SK-N-MC (cell line): ENCODE data around the gene FAM3B.

Source experiments
- DNase-seq: peaks from one replicate; pipeline ENCODE4 v3.0.0-alpha.2; 2011; ENCODE audit warnings: low read depth, low spot score
- H3K27ac ChIP-seq: fragments of 200-600 bp; sonication (generic); 2 replicates; pipeline ENCODE4 v1.5.1; 2016; ENCODE audit warnings: mixed run types
- H3K36me3 ChIP-seq: fragments of 200-600 bp; sonication (generic); 2 replicates; pipeline ENCODE4 v1.6.1; 2017; ENCODE audit warnings: antibody characterized with exemption, low read length, mixed read lengths; ENCODE audit not compliant: insufficient read depth
- H3K4me3 ChIP-seq: fragments of 200-600 bp; sonication (generic); 2 replicates; pipeline ENCODE4 v1.5.1; 2016
- H3K9ac ChIP-seq: fragments of 200-600 bp; sonication (generic); 2 replicates; pipeline ENCODE4 v1.8.0; 2017; ENCODE audit warnings: mixed run types, mixed read lengths; ENCODE audit not compliant: insufficient read length
- H3K9me3 ChIP-seq: fragments of 200-600 bp; sonication (generic); 2 replicates; pipeline ENCODE4 v1.6.1; 2017; ENCODE audit warnings: low read depth, mild to moderate bottlenecking, antibody characterized with exemption, low read length, moderate library complexity, mixed read lengths
- EZH2 ChIP-seq: fragments of 200-600 bp; sonication (generic); IDR thresholded peaks from one replicate; pipeline ENCODE4 v1.6.1; 2017; ENCODE audit warnings: antibody characterized with exemption
- FOXP2 ChIP-seq: optimal IDR thresholded peaks from 2 replicates; pipeline ENCODE3; 2011; ENCODE audit warnings: mild to moderate bottlenecking, moderate library complexity; ENCODE audit not compliant: insufficient read depth; ENCODE audit errors: extremely low read length, control extremely low read depth
- POLR2AphosphoS5 ChIP-seq: IDR thresholded peaks from 2 replicates; pipeline ENCODE4 v1.6.1; 2012; ENCODE audit warnings: mild to moderate bottlenecking, low read depth, low read length, borderline replicate concordance

FAM3B gene

DNA sequence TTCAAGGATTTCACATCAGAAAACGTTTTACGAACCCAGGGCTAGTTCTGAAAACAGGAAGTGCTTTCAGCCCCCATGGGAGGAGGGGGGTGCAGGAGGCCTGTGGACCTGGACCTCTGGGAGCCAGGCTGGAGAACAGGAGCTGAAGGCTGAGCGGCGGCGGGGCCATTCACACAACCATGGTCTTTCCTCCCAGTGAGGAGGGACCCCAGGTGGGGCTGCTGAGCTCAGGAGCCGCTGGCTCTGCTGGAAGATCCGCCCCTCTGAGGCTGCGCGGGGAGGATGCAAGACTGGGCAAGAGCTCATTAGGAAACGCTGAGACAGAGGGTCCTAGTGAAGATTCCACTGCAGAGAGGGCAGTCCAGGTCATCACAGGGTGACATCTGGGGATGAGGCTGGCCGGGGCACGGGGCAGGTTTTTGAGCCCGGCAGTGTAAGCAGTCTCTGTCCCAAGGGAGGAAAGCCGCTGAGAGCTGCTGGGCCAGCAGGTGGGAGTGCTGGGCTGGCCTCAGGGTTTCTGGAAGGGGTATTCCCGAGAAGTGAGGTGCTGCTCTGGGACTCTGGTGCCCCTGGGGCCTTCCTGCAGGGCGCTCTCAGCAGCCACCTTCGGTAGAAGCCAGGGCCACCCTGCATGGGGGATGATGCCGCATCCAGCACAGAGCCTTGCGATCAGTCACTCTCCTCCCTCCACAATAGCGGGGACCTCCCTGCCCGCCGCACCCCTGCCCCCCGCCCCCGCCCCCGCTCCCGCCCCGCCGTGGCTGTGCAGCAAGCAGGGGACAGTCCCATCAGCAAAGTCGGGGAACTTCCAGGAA, 52.7 kb downstream of the FAM3B start:
- no peak overlapping the region for H3K9ac ChIP-seq

DNA sequence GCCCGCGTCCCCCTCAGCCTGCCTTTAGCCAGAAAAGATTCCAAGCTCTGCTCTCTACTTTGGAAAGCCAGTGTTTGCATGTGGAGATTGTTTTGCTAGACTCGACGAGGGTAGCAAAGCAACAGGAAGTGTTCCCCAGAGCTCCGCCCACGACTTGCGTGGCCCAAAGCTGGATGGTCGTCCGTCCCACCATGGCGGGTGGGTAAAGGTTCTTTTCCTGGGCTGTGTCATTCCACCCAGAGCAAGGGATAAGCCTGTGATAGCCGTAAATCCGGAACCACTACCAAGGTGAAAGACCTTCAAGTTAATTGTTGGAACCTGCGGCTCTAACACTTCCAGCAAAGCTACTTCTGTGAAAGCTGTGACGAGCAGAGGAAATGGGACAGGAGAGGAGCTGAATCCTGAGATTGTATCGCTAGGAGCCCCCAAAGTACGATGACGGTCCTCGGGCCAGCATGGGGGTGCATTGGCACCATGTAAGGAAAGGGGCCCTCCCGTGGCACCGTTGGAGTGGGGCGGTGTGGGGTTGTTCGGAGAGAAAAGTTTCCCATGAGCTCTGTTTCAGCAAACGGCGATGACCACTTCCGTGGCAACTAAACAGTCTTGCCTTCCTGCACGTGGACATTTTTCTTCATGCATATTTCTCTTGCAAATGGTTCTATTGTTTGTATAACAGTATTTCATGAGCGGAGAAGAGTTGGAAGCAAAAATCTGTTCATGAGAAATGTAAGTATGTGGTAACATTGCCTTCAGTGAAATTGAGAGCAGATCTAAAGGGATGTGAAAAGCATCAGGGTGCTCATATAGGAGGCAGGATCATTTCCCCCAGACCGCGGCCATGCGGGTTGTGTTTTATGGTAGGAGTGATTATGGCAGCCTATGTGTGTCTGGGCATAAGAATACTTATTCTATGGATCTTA, 53.6 kb downstream of the FAM3B start:
- DNase-seq = no peak
- Histone ChIP-seq H3K27ac (no peak overlapping the region), H3K36me3 (no peaks in the 10 kb centered on the region), H3K9ac (no peak overlapping the region), H3K9me3 (no peaks in the 10 kb centered on the region), H3K4me3 (no peak overlapping the region)
- TF ChIP-seq FOXP2 (no peak), POLR2AphosphoS5 (no peak), EZH2 (no peak)

More for the DNA sequence above, 52.7 kb downstream of the FAM3B start:
- Histone ChIP-seq H3K4me3 (no peak overlapping the region), H3K9me3 (no peaks in the 10 kb centered on the region), H3K27ac (no peak overlapping the region), H3K36me3 (no peaks in the 10 kb centered on the region)
- no peak for TF ChIP-seq POLR2AphosphoS5
- no peak for TF ChIP-seq EZH2
- TF ChIP-seq FOXP2 = no peak
- DNase-seq = no peak

DNA sequence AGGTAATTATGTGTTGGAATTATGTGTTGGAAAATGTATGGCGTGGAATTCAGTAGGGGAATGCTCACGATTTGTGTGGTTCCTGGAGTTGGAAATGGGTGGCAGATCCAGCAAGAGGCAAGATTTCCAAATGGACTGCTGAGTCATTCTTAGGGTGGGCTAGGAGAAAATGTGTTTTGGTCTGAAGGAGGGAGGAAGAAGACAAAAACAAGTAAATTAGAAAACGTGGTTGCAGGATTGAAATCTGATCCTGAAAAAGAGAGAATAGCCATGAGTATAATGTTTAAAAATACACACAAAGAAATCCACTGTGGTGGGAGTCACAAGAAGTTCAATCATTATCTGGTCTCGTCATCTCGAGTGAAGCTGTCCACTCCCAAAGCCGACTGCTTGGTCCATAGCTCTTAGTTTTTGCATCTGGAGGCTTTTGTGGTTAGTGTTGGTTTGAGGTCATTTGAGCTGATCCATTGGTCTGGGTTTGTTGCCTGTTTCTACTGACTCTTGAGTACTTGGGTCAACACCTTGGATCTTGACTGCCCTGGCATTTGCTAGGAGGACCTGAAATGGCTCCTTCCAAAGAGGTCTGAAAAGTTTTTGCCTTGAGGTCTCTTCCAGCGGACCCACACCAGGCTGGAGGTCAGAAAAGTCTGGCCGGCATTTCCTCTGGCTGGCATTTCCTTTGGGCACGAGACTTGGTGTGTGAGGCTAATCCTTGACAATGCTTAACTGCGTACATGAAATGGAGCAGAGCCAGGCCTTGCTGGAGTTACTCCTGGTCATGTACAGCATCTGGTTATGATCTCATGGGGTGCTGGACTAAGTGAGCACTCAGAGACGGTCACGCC, 54.5 kb downstream of the FAM3B start:
- Histone ChIP-seq H3K36me3 (no peaks in the 10 kb centered on the region), H3K9ac (no peak overlapping the region), H3K9me3 (no peaks in the 10 kb centered on the region), H3K4me3 (no peak overlapping the region), H3K27ac (no peak overlapping the region)
- TF ChIP-seq POLR2AphosphoS5 (no peak), FOXP2 (no peak), EZH2 (no peak)
- DNase-seq = no peak

DNA sequence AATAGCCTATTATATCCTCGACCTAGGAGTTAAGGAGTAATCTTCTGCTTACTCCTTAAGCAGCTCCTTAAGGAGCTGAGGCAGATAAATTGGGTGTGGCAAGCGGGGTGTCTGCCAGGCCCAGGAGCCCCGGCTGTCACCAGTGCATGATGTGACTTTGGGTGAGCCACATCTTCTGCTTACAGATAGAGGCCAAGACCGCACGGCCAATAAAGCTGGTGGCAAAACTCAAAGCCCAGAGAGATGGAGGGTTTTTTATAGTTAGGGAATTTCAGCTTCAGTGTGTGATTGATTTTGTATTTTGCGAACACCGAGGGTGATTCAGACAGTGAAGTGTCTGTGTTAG, 55.1 kb downstream of the FAM3B start:
- Histone ChIP-seq H3K4me3 (no peak overlapping the region), H3K9ac (no peak overlapping the region), H3K27ac (no peak overlapping the region), H3K36me3 (no peaks in the 10 kb centered on the region), H3K9me3 (no peaks in the 10 kb centered on the region)
- no peak for TF ChIP-seq FOXP2
- no peak for DNase-seq

DNA sequence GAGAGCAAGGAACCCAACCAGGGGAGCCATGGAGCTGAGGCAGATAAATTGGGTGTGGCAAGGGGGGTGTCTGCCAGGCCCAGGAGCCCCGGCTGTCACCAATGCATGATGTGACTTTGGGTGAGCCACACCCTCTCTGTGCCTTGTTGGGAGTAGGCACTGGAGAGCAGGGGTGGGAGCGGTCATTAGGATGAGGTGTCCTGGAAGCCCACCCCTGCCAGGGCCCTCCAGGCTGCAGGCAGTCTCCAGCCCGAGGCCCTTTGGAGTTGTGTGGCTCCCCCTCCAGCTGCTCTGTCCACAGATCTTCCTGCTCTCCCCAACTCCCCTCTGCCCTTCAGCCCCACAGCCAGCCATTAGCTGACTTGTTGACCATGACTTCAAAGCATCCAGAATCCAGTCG, 56.7 kb downstream of the FAM3B start:
- no peak for DNase-seq
- TF ChIP-seq FOXP2 = no peak
- no peak for TF ChIP-seq POLR2AphosphoS5
- TF ChIP-seq EZH2 = no peak
- H3K4me3 ChIP-seq = no peak overlapping the region
- no peak overlapping the region for H3K27ac ChIP-seq
- no peaks in the 10 kb centered on the region for H3K9me3 ChIP-seq
- H3K9ac ChIP-seq = no peak overlapping the region
- no peaks in the 10 kb centered on the region for H3K36me3 ChIP-seq

DNA sequence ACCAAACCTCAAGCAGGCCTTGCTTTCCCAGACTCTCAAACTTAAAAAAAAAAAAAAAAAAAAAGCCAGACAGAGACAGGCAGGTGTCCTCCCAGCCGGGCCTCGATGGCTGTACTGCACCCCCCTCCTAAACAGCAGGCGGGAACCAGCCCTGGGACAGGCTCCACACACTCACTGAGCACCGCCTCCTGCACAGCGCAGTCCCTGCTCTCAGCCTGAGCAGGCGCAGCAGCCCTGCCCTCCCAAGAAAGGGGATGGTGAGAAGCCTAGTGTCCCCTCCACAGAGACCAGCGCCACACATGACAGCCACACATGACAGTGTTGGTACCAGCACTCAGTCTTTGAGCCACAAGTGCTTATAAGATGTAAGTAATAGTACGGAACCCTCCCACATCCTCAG, 57.2 kb downstream of the FAM3B start:
- no peak overlapping the region for H3K4me3 ChIP-seq
- no peak for DNase-seq

DNA sequence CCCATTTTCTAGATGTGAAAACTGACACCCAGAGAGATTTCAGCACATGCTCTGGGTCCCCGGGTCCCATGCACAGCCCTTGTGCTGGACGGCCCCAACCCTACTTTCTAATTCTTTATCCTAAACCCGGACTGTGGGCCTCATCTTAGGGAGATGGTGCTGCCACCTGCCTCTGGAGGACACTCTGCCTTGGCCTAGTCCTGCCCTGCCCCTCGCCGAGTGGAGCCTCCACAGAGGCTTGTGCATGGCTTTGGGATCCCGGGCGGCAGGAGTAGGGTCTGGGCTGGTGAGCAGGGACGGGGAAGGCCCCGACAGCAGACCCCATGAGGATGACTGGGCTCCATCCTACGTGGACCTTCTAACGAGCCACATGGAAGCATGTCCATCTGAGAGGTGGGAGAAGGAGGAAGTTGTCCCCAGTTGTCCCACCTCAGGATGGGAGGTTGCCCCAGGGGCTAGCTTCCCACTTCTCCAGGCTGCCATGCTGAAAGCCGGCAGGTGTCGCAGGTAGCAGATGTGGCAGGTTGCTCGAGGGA, 57.6 kb downstream of the FAM3B start:
- no peak for DNase-seq
- H3K27ac ChIP-seq = no peak overlapping the region
- no peak overlapping the region for H3K9ac ChIP-seq

More for the DNA sequence above, 57.2 kb downstream of the FAM3B start:
- no peak overlapping the region for H3K9ac ChIP-seq
- no peaks in the 10 kb centered on the region for H3K36me3 ChIP-seq
- no peak for TF ChIP-seq EZH2
- TF ChIP-seq FOXP2 = no peak
- no peak for TF ChIP-seq POLR2AphosphoS5
- no peak overlapping the region for H3K27ac ChIP-seq
- no peaks in the 10 kb centered on the region for H3K9me3 ChIP-seq

DNA sequence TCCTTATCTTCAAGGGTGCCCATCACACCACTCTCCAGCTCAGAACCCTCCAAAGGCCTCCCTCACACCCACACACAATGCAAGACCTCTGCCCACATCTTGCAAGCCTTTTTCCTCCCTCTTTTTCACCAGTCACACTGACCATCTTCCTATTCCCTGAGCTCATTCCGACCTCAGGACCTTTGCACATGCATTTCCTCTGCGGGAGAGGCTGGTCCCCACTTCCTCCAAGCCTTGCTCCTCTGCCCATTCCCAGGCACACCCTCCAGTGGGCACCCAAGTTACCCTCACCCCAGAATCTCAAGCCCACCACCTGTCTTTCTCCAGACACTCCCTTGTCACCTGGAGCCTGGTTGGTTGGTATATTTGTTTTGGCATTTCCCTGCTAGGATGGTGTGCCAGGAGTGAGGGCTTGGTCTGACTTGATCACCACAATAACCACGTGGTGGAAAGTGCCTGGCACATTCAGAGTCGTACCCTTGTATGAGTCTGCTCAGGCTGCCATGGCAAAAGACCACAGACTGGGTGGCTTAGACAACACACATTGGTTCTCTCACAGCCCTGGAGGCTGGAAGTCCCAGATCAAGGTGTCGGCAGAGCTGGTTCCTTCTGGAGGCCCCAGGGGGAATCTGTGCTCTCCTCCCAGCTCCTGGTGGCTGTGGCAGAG, 58.4 kb downstream of the FAM3B start:
- Histone ChIP-seq H3K9ac (no peak overlapping the region), H3K9me3 (no peaks in the 10 kb centered on the region), H3K27ac (no peak overlapping the region), H3K36me3 (no peaks in the 10 kb centered on the region), H3K4me3 (no peak overlapping the region)
- TF ChIP-seq POLR2AphosphoS5 (no peak), FOXP2 (no peak), EZH2 (no peak)
- DNase-seq = no peak

More for the DNA sequence above, 57.6 kb downstream of the FAM3B start:
- TF ChIP-seq FOXP2 = no peak
- TF ChIP-seq EZH2 = no peak
- no peak for TF ChIP-seq POLR2AphosphoS5
- H3K36me3 ChIP-seq = no peaks in the 10 kb centered on the region
- no peaks in the 10 kb centered on the region for H3K9me3 ChIP-seq
- H3K4me3 ChIP-seq = no peak overlapping the region
